GM20431 (cell line): ENCODE data around the gene OR8G1.
"Not testable (repeated sequence)": the region's sequence is repeated elsewhere in the genome, so short reads cannot be mapped to it uniquely, and the experiment has no call there.

Source experiments
- in situ Hi-C: fragments of 300-500 bp; cut with MseI, MboI; formaldehyde crosslinking; loops from one replicate; pipeline ENCODE4 v1.15.0; 2020; ENCODE audit warnings: low sequenced_read_pairs; ENCODE audit not compliant: unreplicated experiment

OR8G1 gene

GRCh38 chr11:124233376-124233775, 7.5 kb upstream of the OR8G1 start:
- in situ Hi-C loops: no loop called here

- in situ Hi-C loops: no loop called here
Measured at GRCh38 chr11:124238512-124238911, 2.4 kb upstream of the OR8G1 start.

GRCh38 chr11:124249869-124250268, 9.0 kb downstream of the OR8G1 start:
- in situ Hi-C loops: not testable (repeated sequence)

GRCh38 chr11:124256076-124256475, 15.2 kb downstream of the OR8G1 start, which contains the start of gene OR8G5:
Gene OR8G5 (plus strand): TSS chr11:124256376. CDS start chr11:124264932, 8,556 bp downstream.
- in situ Hi-C loops: no loop called here

DNA sequence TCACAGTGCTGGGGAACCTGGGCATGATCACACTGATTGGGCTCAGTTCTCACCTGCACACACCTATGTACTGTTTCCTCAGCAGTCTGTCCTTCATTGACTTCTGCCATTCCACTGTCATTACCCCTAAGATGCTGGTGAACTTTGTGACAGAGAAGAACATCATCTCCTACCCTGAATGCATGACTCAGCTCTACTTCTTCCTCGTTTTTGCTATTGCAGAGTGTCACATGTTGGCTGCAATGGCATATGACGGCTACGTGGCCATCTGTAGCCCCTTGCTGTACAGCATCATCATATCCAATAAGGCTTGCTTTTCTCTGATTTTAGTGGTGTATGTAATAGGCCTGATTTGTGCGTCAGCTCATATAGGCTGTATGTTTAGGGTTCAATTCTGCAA, 24.1 kb downstream of the OR8G1 start:
- in situ Hi-C loops: not testable (repeated sequence)

DNA sequence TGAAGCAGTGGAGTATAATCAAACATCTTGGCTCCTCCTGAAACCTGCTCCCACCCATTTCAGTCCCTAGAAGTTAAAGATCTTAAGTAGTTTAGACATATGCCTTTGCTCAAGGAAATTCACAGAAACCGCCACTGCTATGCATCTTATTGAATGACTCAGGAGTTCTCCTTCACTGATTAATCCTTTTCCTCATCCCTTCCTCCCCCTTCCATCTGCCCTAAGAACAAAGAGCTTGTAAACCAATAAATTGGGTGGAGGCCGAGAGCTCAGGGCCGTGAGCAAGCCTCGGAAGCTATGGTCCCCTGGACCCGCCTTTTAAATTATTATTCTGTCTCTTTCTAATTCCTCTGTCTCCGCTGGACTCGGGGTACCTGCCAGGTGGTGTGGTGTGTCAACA, 30.0 kb downstream of the OR8G1 start:
- in situ Hi-C loops: not testable (repeated sequence)

GRCh38 chr11:124274000-124274399, 33.1 kb downstream of the OR8G1 start:
- in situ Hi-C loops: no loop called here

DNA sequence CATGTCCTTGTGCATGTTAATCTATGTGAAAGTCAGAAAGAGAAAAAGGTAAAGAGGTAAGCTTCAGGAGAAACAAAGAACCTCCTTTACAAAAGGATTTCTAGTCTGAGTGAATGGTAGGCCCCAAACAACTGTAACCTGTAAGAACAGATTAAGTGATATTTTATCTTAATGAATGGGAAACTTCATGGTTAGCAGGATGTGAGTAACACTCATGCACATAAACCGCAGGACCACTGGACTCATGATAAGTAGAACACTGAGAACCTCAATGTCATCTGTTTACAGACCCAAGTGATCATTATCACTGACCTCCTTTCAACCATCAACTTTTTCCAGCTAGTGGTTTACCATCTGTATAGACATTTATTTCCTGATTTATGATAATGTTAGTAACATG, 35.2 kb downstream of the OR8G1 start:
- in situ Hi-C loops: no loop called here

GRCh38 chr11:124277207-124277606, 36.3 kb downstream of the OR8G1 start:
- in situ Hi-C loops: no loop called here

DNA sequence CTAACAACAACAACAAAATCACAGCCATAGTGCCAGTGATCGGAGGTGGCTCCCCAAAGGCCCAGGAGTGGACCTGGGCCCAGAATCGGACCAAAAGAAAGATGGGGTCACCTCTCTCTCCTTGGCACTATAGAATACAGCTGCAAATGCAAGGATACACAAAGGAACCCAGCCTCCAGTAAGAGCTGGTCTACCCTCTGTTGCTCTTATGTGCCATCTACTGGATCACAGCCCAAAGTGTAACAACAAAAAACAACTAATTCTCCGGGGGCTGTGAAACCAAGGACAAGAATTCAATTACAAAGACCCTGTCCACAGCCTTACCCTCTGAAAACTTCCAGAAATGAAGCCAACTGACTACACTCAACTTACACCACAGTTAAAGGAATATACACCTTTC, 36.9 kb downstream of the OR8G1 start:
- in situ Hi-C loops: no loop called here

DNA sequence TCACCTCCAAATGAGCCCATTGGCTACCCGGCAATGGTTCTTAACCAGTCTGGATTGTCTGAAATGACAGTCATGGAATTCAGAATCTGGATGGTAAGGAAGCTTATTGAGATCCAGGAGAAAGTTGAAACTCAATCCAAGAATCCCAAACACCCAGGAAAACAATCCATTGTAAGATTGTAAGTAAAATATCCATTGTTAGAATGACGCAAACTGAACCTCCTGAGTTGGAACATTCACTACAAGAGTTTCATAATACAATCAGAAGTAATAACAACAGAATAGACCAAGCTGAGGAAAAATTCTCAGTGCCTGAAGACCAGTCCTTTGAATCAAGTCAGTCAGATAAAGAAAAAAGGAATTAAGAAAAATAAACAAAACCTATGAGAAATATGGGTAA, 37.4 kb downstream of the OR8G1 start:
- in situ Hi-C loops: no loop called here

- in situ Hi-C loops: no loop called here
Measured at GRCh38 chr11:124285610-124286344, 44.9 kb downstream of the OR8G1 start.

DNA sequence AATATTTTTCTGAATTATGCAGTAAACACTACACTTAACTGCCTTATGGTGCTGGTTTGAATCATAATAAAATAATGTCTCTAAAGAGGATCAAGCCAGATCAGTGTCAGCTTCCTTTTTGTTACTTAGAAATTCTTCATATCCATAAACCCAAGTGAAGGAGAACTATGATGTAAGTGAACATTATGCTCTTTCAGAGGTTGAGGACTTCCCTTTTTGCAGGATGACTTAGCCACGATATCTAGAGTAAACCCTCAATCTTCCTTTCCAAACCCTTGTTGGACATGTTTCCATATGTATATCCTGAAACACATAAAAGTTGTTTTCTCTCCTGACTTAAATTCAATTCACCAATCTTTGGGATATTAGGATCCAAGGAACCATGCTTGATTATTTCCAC, 53.8 kb downstream of the OR8G1 start:
- in situ Hi-C loops: no loop called here

GRCh38 chr11:124296016-124296415, 55.1 kb downstream of the OR8G1 start:
- in situ Hi-C loops: no loop called here

DNA sequence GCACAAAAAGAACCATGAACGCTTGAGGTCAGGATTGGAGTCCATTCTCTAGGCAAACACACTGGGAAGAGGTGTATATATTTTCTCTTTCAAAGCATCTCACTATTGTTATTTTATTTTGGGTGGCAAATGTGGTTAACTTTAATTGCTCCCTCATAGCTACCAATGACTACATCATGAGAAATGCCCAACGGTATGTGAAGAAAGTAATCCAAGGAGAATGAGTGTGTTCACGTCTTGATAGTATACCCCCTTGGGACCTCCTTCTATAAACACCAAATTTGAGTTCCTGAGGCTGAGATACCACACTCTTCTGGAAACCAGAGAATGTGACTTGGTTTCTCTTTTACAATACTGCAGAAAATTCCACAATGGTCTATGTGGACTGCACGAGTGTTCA, 57.0 kb downstream of the OR8G1 start:
- in situ Hi-C loops: no loop called here

GRCh38 chr11:124301548-124301947, 60.7 kb downstream of the OR8G1 start:
- in situ Hi-C loops: no loop called here

DNA sequence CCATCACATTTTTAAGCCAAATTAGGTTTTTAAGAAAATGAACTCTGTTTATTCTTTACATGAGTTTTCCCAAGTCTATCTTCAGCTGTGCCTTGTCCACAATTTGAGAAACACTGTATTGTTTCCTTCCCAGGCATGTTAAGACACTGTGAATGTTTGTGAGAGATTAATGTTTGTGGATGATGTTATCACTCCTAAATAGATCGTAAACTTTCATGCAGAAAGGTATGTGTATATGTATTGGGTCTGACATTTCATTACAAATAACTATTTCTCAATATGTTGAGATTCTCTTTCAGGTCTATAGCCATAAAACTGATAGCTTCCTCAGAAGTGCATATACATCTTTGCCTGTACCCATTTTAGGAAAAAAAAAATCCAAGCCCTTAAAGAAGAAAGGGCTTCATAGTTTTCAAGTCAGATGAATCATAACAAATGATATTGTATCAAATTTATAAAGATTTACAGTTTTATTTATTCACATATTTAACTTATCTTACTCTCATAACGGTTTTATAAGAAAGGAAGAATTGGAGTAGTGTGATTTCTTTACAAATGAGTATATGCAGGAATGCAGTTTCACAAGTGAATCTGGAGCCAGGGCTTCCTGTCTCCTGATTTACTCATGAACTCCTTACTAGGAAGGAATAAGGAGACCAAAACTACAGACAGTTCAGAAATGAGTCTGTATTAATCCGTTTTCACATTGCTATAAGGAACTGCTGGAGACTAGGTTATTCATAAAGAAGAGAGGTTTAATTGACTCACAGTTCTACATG, 61.6 kb downstream of the OR8G1 start:
- in situ Hi-C loops: no loop called here
